ENCODE measurements around the gene COG3. TPM values are rescaled to one million over a fixed set of nuclear protein-coding genes. Genes with fewer than 3 reads are reported as not detected.

Gene COG3
- total and polyA plus RNA-seq, 2 donors from 2014 or later, result 18.0 to 26.0 TPM

GRCh38 chr13:45548281-45548680 lies 83.5 kb downstream of the COG3 start:
- H3K4me1 ChIP-seq (ENCODE audit: control insufficient read depth in 2 of 3, insufficient read depth in 2 of 3, low read depth in 1 of 3, low read length in 3 of 3), result no peaks in the 10 kb centered on the region
- no peaks in the 10 kb centered on the region for H3K27me3 ChIP-seq (ENCODE audit: control insufficient read depth, insufficient read depth, low read length)
- TF ChIP-seq, protein P1, sequence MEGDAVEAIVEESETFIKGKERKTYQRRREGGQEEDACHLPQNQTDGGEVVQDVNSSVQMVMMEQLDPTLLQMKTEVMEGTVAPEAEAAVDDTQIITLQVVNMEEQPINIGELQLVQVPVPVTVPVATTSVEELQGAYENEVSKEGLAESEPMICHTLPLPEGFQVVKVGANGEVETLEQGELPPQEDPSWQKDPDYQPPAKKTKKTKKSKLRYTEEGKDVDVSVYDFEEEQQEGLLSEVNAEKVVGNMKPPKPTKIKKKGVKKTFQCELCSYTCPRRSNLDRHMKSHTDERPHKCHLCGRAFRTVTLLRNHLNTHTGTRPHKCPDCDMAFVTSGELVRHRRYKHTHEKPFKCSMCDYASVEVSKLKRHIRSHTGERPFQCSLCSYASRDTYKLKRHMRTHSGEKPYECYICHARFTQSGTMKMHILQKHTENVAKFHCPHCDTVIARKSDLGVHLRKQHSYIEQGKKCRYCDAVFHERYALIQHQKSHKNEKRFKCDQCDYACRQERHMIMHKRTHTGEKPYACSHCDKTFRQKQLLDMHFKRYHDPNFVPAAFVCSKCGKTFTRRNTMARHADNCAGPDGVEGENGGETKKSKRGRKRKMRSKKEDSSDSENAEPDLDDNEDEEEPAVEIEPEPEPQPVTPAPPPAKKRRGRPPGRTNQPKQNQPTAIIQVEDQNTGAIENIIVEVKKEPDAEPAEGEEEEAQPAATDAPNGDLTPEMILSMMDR (IDR thresholded peaks at IDR 0.05; ENCODE audit: borderline replicate concordance, extremely low read depth, insufficient read depth), result no peak
- intact Hi-C loops (cut with DNase I), result no loop called here
- H3K36me3 ChIP-seq (ENCODE audit: control insufficient read depth in 2 of 3, insufficient read depth in 3 of 3, low read length in 3 of 3), result no peaks in the 10 kb centered on the region
- H3K9me3 ChIP-seq (ENCODE audit: control insufficient read depth in 2 of 3, insufficient read depth in 1 of 3, low read length in 3 of 3), result no peaks in the 10 kb centered on the region
- H3K9ac ChIP-seq (ENCODE audit: low read length in 3 of 3), result no peak overlapping the region
- FAIRE-seq (no peak), DNase-seq (no peak)
- no peak overlapping the region for H3K27ac ChIP-seq (ENCODE audit: low read depth in 2 of 2, low read length in 2 of 2)
- H3K4me3 ChIP-seq (ENCODE audit: low read length in 3 of 3), result no peak overlapping the region

DNA sequence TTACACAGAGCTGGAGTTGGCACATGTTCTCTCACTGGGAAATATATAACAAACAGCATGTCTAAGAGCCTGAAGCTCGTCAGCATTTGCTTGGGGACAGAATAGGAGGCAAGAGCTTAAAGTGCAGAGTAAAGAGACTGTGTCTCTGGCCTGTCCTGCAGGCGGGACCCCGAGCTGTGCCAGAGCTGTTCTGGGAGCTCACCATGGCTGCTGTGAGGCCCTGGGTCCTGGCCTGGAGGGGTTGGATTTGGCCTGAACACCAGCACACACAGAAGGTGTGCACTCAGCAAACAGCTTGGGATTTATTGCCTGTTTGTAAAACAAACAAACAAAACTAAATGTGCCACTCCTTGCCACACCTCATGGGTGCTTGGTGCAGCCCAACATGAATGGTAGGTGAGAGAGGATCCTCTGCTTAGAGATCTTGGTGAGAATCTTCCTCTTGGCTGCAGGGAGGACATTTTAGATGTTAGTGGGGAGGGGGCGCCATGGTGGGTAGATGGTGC lies 89.9 kb downstream of the COG3 start:
- H3K4me3 ChIP-seq (ENCODE audit: low read length in 3 of 3), result no peak overlapping the region
- no peaks in the 10 kb centered on the region for H3K36me3 ChIP-seq (ENCODE audit: control insufficient read depth in 2 of 3, insufficient read depth in 3 of 3, low read length in 3 of 3)
- no peaks in the 10 kb centered on the region for H3K27me3 ChIP-seq (ENCODE audit: control insufficient read depth, insufficient read depth, low read length)
- no peak overlapping the region for H3K9ac ChIP-seq (ENCODE audit: low read length in 3 of 3)
- DNase-seq, result no peak
- intact Hi-C loops (cut with DNase I), result no loop called here
- H3K27ac ChIP-seq (ENCODE audit: low read depth in 2 of 2, low read length in 2 of 2), result no peak overlapping the region
- no peak for FAIRE-seq
- no peaks in the 10 kb centered on the region for H3K9me3 ChIP-seq (ENCODE audit: control insufficient read depth in 2 of 3, insufficient read depth in 1 of 3, low read length in 3 of 3)
- TF ChIP-seq, protein P1 (IDR thresholded peaks at IDR 0.05; ENCODE audit: borderline replicate concordance, extremely low read depth, insufficient read depth), result no peak
- H3K4me1 ChIP-seq (ENCODE audit: control insufficient read depth in 2 of 3, insufficient read depth in 2 of 3, low read depth in 1 of 3, low read length in 3 of 3), result no peaks in the 10 kb centered on the region

DNA sequence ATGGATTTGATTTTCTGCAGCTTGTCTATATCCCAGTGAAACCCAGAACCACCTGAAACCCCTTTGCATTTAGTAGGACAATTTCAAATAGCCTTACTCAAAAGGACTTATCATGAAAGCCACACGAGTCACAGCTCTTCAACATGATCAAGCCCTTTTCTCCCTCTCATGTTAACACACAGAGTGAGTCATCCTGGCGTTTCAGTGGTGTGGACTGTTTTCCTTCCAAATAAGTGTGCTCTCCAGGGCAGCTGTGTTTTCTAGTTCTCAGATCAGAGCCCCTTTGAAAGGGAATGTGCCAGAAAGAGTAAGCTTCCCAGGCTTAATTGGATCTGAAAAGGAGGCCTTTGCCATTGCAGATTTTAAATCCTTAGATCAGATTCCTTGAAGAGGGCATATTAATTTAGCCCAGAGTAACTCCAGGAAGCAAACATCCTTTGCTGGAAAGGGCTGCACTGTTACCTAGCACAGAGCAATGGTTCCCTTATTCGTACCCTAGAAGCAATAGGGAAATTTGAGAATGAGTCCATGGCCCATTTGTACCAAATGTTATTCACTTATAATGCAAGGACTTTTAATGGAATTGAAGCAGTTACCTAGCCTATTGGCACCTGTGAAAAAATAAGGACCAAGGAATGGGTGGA lies 99.5 kb downstream of the COG3 start:
- Histone ChIP-seq H3K9ac (ENCODE audit: low read length in 3 of 3) (no peak overlapping the region), H3K36me3 (ENCODE audit: control insufficient read depth in 2 of 3, insufficient read depth in 3 of 3, low read length in 3 of 3) (no peaks in the 10 kb centered on the region), H3K27ac (ENCODE audit: low read depth in 2 of 2, low read length in 2 of 2) (no peak overlapping the region), H3K4me3 (ENCODE audit: low read length in 3 of 3) (no peak overlapping the region), H3K9me3 (ENCODE audit: control insufficient read depth in 2 of 3, insufficient read depth in 1 of 3, low read length in 3 of 3) (no peaks in the 10 kb centered on the region), H3K27me3 (ENCODE audit: control insufficient read depth, insufficient read depth, low read length) (no peaks in the 10 kb centered on the region), H3K4me1 (ENCODE audit: control insufficient read depth in 2 of 3, insufficient read depth in 2 of 3, low read depth in 1 of 3, low read length in 3 of 3) (no peaks in the 10 kb centered on the region)
- no peak for FAIRE-seq
- TF ChIP-seq, protein P1 (IDR thresholded peaks at IDR 0.05; ENCODE audit: borderline replicate concordance, extremely low read depth, insufficient read depth), result no peak
- DNase-seq, result no peak
- intact Hi-C loops (cut with DNase I), result no loop called here
